ENCODE data around the gene BIN1.

The BIN1 gene

DNA sequence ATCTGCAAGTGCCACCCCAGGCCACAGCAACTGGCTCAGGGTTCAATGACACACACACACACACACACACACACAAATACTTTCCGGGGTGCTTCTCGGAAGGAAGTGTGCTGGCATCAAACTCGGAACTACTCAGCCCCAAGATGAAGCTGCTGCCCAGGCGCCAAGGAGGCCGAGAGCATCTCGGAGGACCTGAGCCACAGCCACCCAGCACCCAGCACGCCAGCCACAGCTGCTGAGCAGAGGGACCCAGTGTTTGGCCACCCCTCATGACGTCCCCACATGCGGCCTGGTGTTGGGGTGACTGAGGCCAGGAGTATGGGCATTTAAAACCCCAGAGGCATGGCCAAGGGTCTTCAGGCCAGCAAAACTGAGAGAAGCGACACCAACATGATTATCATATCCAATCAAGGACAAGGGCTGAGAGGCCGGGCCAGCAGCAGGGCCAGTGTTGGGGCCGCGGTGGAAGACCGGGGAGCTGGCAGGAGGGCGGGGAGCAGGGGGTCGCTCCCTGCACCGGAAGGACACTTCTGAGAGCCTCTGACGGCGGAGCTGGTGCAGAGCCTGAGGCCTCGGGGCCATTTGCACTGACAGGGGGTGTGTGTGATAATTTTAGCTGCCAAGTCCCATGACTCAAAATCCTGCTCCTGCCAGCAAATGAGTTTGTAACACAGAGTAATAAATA, 61.8 kb downstream of the BIN1 start:
- Histone ChIP-seq H2BK5ac (ENCODE audit: low read depth, low read length, poor library complexity, severe bottlenecking) (no peak overlapping the region), H3K9ac (ENCODE audit: low read length) (peak overlapping the region; percentile 82), H3K4me3 (ENCODE audit: insufficient read depth in 1 of 2, low read depth in 1 of 2, low read length in 2 of 2) (peak overlapping the region in 1 of 2 experiments; percentile 53), H2AK5ac (ENCODE audit: low read length, severe bottlenecking) (no peak overlapping the region), H2BK12ac (ENCODE audit: low read length in 2 of 2) (no peak overlapping the region), H3K27me3 (ENCODE audit: control insufficient read depth in 1 of 2, insufficient read depth in 1 of 2, low read length in 2 of 2) (no peaks in the 10 kb centered on the region), H3K27ac (ENCODE audit: low read length, poor library complexity, severe bottlenecking) (no peak overlapping the region), H3K79me1 (replicated peaks; ENCODE audit: low read length, poor library complexity, severe bottlenecking) (peaks cover 1% of the 10 kb centered on the region), H2BK15ac (ENCODE audit: low read depth, poor library complexity, severe bottlenecking) (peak overlapping the region; percentile 3), H2AFZ (ENCODE audit: low read depth, low read length) (no peak overlapping the region), H3K4me1 (ENCODE audit: control insufficient read depth, insufficient read depth, low read depth, low read length) (peaks cover 4% of the 10 kb centered on the region), H3K4me2 (ENCODE audit: low read length, poor library complexity, severe bottlenecking) (no peak overlapping the region), H2BK120ac (ENCODE audit: low read depth, low read length) (no peak overlapping the region), H3K36me3 (ENCODE audit: control insufficient read depth in 1 of 2, insufficient read depth in 2 of 2, low read depth in 1 of 2, low read length in 2 of 2) (peaks cover 29 to 35% of the 10 kb centered on the region in 2 experiments), H3K9me3 (ENCODE audit: control insufficient read depth, low read length) (no peaks in the 10 kb centered on the region), H4K91ac (ENCODE audit: low read length) (no peak overlapping the region), H3K23ac (ENCODE audit: low read length in 2 of 2) (no peak overlapping the region), H3K18ac (ENCODE audit: low read depth in 1 of 2, low read length in 2 of 2) (no peak overlapping the region), H3K4ac (ENCODE audit: low read depth in 1 of 2, low read length in 2 of 2) (no peak overlapping the region), H4K8ac (ENCODE audit: low read length) (no peak overlapping the region), H3K14ac (ENCODE audit: low read length in 2 of 2) (no peak overlapping the region)
- 97% methylated on average over 19 of the region's 20 CpGs for WGBS
- DNase-seq, result no peak

DNA sequence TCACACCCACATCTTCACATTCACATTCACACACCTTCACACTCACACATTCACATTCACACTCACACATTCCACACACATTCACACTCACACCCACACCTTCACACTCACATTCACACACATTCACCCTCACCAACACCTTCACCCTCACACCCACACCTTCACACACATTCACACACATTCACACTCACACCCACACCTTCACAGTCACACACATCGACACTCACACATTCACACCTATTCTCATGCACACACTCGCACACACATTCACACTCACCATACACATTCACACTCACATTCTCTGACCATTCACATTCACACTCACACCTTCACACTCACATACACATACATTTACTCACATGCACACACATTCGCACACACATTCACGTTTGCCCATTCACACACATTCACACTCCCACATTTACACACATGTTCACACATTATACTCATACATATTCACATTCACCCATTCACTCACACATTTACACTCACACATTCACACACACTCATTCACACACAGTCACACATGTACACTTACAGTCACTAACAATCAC, 62.7 kb downstream of the BIN1 start:
- Histone ChIP-seq H3K18ac (ENCODE audit: low read depth in 1 of 2, low read length in 2 of 2) (peak overlapping the region in 1 of 2 experiments; percentile 25), H4K91ac (ENCODE audit: low read length) (peak overlapping the region; percentile 9), H2AK5ac (ENCODE audit: low read length, severe bottlenecking) (no peak overlapping the region), H3K79me1 (replicated peaks; ENCODE audit: low read length, poor library complexity, severe bottlenecking) (no peaks in the 10 kb centered on the region), H3K36me3 (ENCODE audit: control insufficient read depth in 1 of 2, insufficient read depth in 2 of 2, low read depth in 1 of 2, low read length in 2 of 2) (peaks cover 24 to 31% of the 10 kb centered on the region in 2 experiments), H3K4me1 (ENCODE audit: control insufficient read depth, insufficient read depth, low read depth, low read length) (peaks cover 5% of the 10 kb centered on the region), H2BK120ac (ENCODE audit: low read depth, low read length) (no peak overlapping the region), H3K4me2 (ENCODE audit: low read length, poor library complexity, severe bottlenecking) (no peak overlapping the region), H3K23ac (ENCODE audit: low read length in 2 of 2) (no peak overlapping the region), H3K4ac (ENCODE audit: low read depth in 1 of 2, low read length in 2 of 2) (no peak overlapping the region), H2AFZ (ENCODE audit: low read depth, low read length) (no peak overlapping the region), H3K4me3 (ENCODE audit: insufficient read depth in 1 of 2, low read depth in 1 of 2, low read length in 2 of 2) (no peak overlapping the region), H3K27me3 (ENCODE audit: control insufficient read depth in 1 of 2, insufficient read depth in 1 of 2, low read length in 2 of 2) (no peaks in the 10 kb centered on the region), H4K8ac (ENCODE audit: low read length) (no peak overlapping the region), H3K9ac (ENCODE audit: low read length) (no peak overlapping the region), H2BK12ac (ENCODE audit: low read length in 2 of 2) (peak overlapping the region in 1 of 2 experiments; percentile 1), H2BK5ac (ENCODE audit: low read depth, low read length, poor library complexity, severe bottlenecking) (no peak overlapping the region), H3K27ac (ENCODE audit: low read length, poor library complexity, severe bottlenecking) (no peak overlapping the region), H2BK15ac (ENCODE audit: low read depth, poor library complexity, severe bottlenecking) (no peak overlapping the region), H3K9me3 (ENCODE audit: control insufficient read depth, low read length) (no peaks in the 10 kb centered on the region), H3K14ac (ENCODE audit: low read length in 2 of 2) (peak overlapping the region in 1 of 2 experiments; percentile 58)
- DNase-seq, result no peak
- WGBS, result 96% methylated on average over 4 of the region's 4 CpGs

DNA sequence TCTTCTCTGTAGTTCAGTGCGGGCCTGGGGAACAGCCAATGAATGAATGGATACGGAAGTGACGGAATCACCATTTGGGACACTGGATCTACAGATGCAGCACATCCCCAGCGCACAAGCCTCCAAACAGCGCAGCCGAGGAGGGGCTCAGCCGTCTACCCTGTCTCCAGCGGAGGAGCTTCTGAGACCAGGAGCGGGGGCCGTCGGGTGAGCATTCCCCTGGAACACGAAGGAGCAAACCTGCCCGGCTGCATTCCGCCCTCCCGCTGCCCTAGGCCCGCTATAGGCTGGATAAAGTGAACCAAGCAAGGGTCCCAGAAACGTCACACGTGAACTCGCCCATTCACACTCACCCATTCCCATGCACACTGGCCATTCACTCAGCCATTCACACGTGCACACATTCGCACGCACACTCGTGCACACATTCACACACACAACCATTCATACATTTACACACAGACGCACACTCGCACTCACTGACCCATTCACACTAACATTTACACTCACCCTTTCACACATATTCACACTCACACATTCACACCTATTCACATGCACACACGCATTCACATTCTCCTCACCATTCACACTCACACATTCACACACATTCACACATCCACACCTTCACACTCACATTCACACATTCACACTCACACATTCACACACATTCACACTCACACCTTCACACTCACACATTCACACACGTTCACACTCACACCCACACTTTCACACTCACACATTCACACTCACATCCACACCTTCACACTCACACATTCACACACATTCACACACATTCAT, 63.4 kb downstream of the BIN1 start:
- Histone ChIP-seq H3K14ac (ENCODE audit: low read length in 2 of 2) (peak overlapping the region in 1 of 2 experiments; percentile 58), H3K36me3 (ENCODE audit: control insufficient read depth in 1 of 2, insufficient read depth in 2 of 2, low read depth in 1 of 2, low read length in 2 of 2) (peaks cover 18 to 24% of the 10 kb centered on the region in 2 experiments), H3K4me2 (ENCODE audit: low read length, poor library complexity, severe bottlenecking) (no peak overlapping the region), H3K4me1 (ENCODE audit: control insufficient read depth, insufficient read depth, low read depth, low read length) (peaks cover 5% of the 10 kb centered on the region), H2BK12ac (ENCODE audit: low read length in 2 of 2) (no peak overlapping the region), H2BK15ac (ENCODE audit: low read depth, poor library complexity, severe bottlenecking) (no peak overlapping the region), H3K4ac (ENCODE audit: low read depth in 1 of 2, low read length in 2 of 2) (no peak overlapping the region), H3K9me3 (ENCODE audit: control insufficient read depth, low read length) (no peaks in the 10 kb centered on the region), H3K27ac (ENCODE audit: low read length, poor library complexity, severe bottlenecking) (no peak overlapping the region), H3K23ac (ENCODE audit: low read length in 2 of 2) (no peak overlapping the region), H3K79me1 (replicated peaks; ENCODE audit: low read length, poor library complexity, severe bottlenecking) (no peaks in the 10 kb centered on the region), H4K91ac (ENCODE audit: low read length) (peak overlapping the region; percentile 67), H2AFZ (ENCODE audit: low read depth, low read length) (no peak overlapping the region), H3K18ac (ENCODE audit: low read depth in 1 of 2, low read length in 2 of 2) (no peak overlapping the region), H3K9ac (ENCODE audit: low read length) (no peak overlapping the region), H4K8ac (ENCODE audit: low read length) (no peak overlapping the region), H2AK5ac (ENCODE audit: low read length, severe bottlenecking) (no peak overlapping the region), H3K4me3 (ENCODE audit: insufficient read depth in 1 of 2, low read depth in 1 of 2, low read length in 2 of 2) (no peak overlapping the region), H2BK5ac (ENCODE audit: low read depth, low read length, poor library complexity, severe bottlenecking) (no peak overlapping the region), H2BK120ac (ENCODE audit: low read depth, low read length) (no peak overlapping the region), H3K27me3 (ENCODE audit: control insufficient read depth in 1 of 2, insufficient read depth in 1 of 2, low read length in 2 of 2) (no peaks in the 10 kb centered on the region)
- WGBS, result 92% methylated on average over 27 of the region's 27 CpGs
- no peak for DNase-seq

Data from mesenchymal stem cell (in vitro differentiated cells and primary cell).